HL-60 (cell line): ENCODE measurements around the gene HSPA6.

Experiments used
- DNase-seq, 2 experiments: peaks; one replicate each; pipeline ENCODE4 v3.0.0-alpha.2; 2010 to 2020; ENCODE audit warnings: low read depth in 1 of 2, low spot score in 1 of 2
- H3K27ac ChIP-seq: fragments of 250-450 bp; sonication (Bioruptor Pico); replicated peaks from 2 replicates; pipeline ENCODE4 v1.5.1; 2020; ENCODE audit warnings: mild to moderate bottlenecking, moderate library complexity
- H3K27me3 ChIP-seq: fragments of 250-450 bp; sonication (Bioruptor Pico); 2 replicates; pipeline ENCODE4 v1.5.1; 2021; ENCODE audit warnings: mild to moderate bottlenecking, moderate library complexity; ENCODE audit not compliant: insufficient read depth, poor library complexity, severe bottlenecking
- H3K4me3 ChIP-seq: replicated peaks from 2 replicates; pipeline ENCODE4 v1.5.1; 2011; ENCODE audit warnings: mild to moderate bottlenecking, control low read depth, low read length; ENCODE audit not compliant: insufficient read depth
- GABPA ChIP-seq: IDR thresholded peaks from 2 replicates; pipeline ENCODE4 v1.6.1; 2012; ENCODE audit warnings: low read depth
- POLR2AphosphoS5 ChIP-seq: IDR thresholded peaks from 2 replicates; pipeline ENCODE4 v1.6.1; 2012; ENCODE audit warnings: low read depth
- SPI1 ChIP-seq: IDR thresholded peaks from 2 replicates; pipeline ENCODE4 v1.6.1; 2012; ENCODE audit warnings: low read depth, mild to moderate bottlenecking, borderline replicate concordance
- TF ChIP-seq, protein P1 (sequence below): IDR thresholded peaks from one replicate; pipeline ENCODE4 v1.5.1; 2011; ENCODE audit warnings: low read length, control low read depth, inconsistent platforms; ENCODE audit not compliant: insufficient read depth
- TF ChIP-seq, protein P2 (sequence below): IDR thresholded peaks from 2 replicates; pipeline ENCODE4 v1.6.1; 2012; ENCODE audit warnings: low read depth; ENCODE audit not compliant: insufficient replicate concordance

HSPA6 gene

DNA sequence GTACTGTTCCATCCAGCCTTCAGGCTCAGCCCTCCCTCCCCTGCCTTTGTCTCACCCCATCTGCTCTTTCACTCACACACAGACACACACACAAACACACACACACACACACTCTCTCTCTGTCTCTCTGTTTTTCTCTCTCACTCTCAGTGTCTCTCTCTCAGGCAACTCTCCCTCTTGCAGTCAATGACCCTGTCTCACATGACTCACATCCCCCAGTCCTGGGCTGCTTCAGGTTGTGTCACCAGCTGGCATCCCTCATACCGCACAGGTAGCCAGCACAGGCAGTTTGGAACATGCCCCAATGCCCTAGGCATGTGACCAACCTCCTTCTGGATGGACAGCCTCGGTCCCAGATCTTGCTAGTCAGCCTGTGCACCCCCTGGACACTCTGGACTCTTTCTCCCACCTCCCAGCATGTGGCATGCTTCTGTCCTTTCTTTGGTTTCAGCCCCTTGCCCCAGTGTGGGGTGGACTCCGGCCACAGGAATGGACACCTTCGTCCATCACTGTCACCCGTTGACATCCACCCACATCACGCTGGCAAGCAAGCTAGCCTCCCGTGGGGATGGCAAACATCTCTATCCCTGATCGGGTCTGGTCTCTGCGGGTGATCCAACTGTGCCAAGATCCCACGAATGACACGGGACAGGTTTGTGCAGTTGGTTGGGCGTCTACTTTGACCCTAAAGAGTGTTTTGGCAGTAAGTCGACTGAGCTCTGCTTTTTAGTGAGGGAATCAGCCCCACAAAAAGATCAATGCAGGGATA lies 42.5 kb upstream of the HSPA6 start:
- Histone ChIP-seq H3K27me3 (no peaks in the 10 kb centered on the region), H3K27ac (no peak overlapping the region), H3K4me3 (no peak overlapping the region)
- DNase-seq, result no peak
- TF ChIP-seq, protein P1, sequence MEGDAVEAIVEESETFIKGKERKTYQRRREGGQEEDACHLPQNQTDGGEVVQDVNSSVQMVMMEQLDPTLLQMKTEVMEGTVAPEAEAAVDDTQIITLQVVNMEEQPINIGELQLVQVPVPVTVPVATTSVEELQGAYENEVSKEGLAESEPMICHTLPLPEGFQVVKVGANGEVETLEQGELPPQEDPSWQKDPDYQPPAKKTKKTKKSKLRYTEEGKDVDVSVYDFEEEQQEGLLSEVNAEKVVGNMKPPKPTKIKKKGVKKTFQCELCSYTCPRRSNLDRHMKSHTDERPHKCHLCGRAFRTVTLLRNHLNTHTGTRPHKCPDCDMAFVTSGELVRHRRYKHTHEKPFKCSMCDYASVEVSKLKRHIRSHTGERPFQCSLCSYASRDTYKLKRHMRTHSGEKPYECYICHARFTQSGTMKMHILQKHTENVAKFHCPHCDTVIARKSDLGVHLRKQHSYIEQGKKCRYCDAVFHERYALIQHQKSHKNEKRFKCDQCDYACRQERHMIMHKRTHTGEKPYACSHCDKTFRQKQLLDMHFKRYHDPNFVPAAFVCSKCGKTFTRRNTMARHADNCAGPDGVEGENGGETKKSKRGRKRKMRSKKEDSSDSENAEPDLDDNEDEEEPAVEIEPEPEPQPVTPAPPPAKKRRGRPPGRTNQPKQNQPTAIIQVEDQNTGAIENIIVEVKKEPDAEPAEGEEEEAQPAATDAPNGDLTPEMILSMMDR, result no peak
- TF ChIP-seq, protein P2, sequence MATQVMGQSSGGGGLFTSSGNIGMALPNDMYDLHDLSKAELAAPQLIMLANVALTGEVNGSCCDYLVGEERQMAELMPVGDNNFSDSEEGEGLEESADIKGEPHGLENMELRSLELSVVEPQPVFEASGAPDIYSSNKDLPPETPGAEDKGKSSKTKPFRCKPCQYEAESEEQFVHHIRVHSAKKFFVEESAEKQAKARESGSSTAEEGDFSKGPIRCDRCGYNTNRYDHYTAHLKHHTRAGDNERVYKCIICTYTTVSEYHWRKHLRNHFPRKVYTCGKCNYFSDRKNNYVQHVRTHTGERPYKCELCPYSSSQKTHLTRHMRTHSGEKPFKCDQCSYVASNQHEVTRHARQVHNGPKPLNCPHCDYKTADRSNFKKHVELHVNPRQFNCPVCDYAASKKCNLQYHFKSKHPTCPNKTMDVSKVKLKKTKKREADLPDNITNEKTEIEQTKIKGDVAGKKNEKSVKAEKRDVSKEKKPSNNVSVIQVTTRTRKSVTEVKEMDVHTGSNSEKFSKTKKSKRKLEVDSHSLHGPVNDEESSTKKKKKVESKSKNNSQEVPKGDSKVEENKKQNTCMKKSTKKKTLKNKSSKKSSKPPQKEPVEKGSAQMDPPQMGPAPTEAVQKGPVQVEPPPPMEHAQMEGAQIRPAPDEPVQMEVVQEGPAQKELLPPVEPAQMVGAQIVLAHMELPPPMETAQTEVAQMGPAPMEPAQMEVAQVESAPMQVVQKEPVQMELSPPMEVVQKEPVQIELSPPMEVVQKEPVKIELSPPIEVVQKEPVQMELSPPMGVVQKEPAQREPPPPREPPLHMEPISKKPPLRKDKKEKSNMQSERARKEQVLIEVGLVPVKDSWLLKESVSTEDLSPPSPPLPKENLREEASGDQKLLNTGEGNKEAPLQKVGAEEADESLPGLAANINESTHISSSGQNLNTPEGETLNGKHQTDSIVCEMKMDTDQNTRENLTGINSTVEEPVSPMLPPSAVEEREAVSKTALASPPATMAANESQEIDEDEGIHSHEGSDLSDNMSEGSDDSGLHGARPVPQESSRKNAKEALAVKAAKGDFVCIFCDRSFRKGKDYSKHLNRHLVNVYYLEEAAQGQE, result no peak
- TF ChIP-seq POLR2AphosphoS5, result no peak
- no peak for TF ChIP-seq SPI1
- TF ChIP-seq GABPA, result no peak

DNA sequence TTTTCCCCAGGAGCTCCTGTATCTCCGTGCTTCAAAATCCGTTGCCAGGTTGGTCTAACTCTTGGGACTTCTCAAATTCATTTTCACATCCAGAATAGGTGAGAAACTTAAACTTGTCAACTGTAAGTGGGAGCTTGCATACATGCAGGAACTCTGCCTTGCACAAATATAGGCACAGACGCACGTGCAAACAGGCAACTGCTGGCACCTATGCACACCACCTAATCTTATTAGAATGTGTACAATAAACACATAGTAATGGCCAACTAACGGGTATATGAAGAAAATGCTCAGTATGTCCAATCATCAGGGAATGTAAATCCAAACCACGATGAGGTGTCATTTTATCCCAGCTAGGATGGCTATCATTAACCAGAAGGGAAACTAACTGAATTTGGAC lies 41.7 kb upstream of the HSPA6 start:
- H3K27ac ChIP-seq, result no peak overlapping the region
- H3K4me3 ChIP-seq, result no peak overlapping the region
- TF ChIP-seq, protein P2, result no peak
- TF ChIP-seq SPI1, result no peak
- no peak for DNase-seq
- no peaks in the 10 kb centered on the region for H3K27me3 ChIP-seq

DNA sequence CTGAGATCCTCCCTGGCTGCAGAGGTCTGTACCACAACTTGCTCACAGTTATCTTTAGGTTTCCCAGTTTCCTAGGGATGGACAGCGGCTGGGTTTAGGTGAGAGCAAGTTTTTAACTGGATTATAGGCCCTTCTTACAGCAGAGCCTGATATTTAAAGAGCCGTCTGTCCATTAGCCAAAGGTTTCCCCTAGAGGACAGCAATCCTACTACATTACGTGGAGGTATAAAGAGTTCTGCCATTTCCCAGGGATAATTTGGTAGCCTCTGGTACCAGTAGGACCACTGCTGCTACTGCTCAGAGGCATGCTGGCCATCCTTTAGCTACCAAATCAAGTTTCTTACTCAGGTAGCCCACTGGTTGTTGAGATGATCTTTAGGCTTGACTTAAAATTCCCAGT lies 41.0 kb upstream of the HSPA6 start:
- Histone ChIP-seq H3K27me3 (no peaks in the 10 kb centered on the region), H3K27ac (no peak overlapping the region), H3K4me3 (no peak overlapping the region)
- no peak for DNase-seq
- no peak for TF ChIP-seq SPI1
- TF ChIP-seq POLR2AphosphoS5, result no peak
- TF ChIP-seq, protein P1, result no peak
- no peak for TF ChIP-seq GABPA
- TF ChIP-seq, protein P2, result no peak
